ENCODE data around the gene FARSA.
"Not testable (repeated sequence)": the region's sequence is repeated elsewhere in the genome, so short reads cannot be mapped to it uniquely, and the experiment has no call there.

FARSA gene

GRCh38 chr19:12933287-12934072, at the start of gene FARSA:
FARSA (minus strand) TSS chr19:12933711; CDS start chr19:12933696, 15 bp downstream.
- peak; percentile 88 for DNase-seq

GRCh38 chr19:12983091-12983490, 49.6 kb upstream of the FARSA start:
- DNase-seq, result no peak

- DNase-seq, result no peak
Measured at GRCh38 chr19:12982648-12983047, 49.1 kb upstream of the FARSA start.

GRCh38 chr19:12979974-12980373, 46.5 kb upstream of the FARSA start:
- no peak for DNase-seq

- DNase-seq, result not testable (repeated sequence)
Measured at GRCh38 chr19:12976109-12976508, 42.6 kb upstream of the FARSA start.

GRCh38 chr19:12975221-12975741, 41.8 kb upstream of the FARSA start:
- DNase-seq, result no peak

GRCh38 chr19:12974301-12975220, 41.0 kb upstream of the FARSA start:
- DNase-seq, result no peak

GRCh38 chr19:12973236-12973635, 39.7 kb upstream of the FARSA start:
- DNase-seq, result no peak

- no peak for DNase-seq
Measured at GRCh38 chr19:12970070-12970820, 36.7 kb upstream of the FARSA start.

- no peak for DNase-seq
Measured at GRCh38 chr19:12969292-12969988, 35.9 kb upstream of the FARSA start, which contains the start of gene DAND5. DAND5 (plus strand) TSS chr19:12969576; CDS start chr19:12969661, 85 bp downstream.

- DNase-seq, result no peak
Measured at GRCh38 chr19:12967907-12968306, 34.4 kb upstream of the FARSA start.

GRCh38 chr19:12965812-12966135, 32.3 kb upstream of the FARSA start:
- no peak for DNase-seq

GRCh38 chr19:12965017-12965811, 31.7 kb upstream of the FARSA start:
- DNase-seq, result peak; percentile 82

GRCh38 chr19:12959481-12959880, 26.0 kb upstream of the FARSA start:
- no peak for DNase-seq

GRCh38 chr19:12957389-12957952, 24.0 kb upstream of the FARSA start:
- DNase-seq, result not testable (repeated sequence)

- DNase-seq, result peak; percentile 88
Measured at GRCh38 chr19:12956446-12957388, 23.2 kb upstream of the FARSA start, which contains the start of gene GADD45GIP1. GADD45GIP1 (minus strand) TSS chr19:12957223; CDS start chr19:12957212, 11 bp downstream.

- no peak for DNase-seq
Measured at GRCh38 chr19:12955996-12956395, 22.5 kb upstream of the FARSA start.

- not testable (repeated sequence) for DNase-seq
Measured at GRCh38 chr19:12955575-12955974, 22.1 kb upstream of the FARSA start.

GRCh38 chr19:12954612-12954962, 21.1 kb upstream of the FARSA start:
- no peak for DNase-seq
